Stomach (tissue), 4 donors: ENCODE results near the gene C11orf86.

Experiments
- CTCF ChIP-seq, 7 experiments: fragments of 450-650 bp in 4 of 7; fragments of 200-600 bp in 3 of 7; sonication (generic) in 3 of 7; IDR thresholded peaks; one replicate each; pipeline ENCODE4 v1.5.1; 2016 to 2019; ENCODE audit warnings: antibody characterized with exemption in 7 of 7, control low read depth in 2 of 7, mild to moderate bottlenecking in 1 of 7
- POLR2A ChIP-seq, 4 donors: fragments of 450-650 bp; IDR thresholded peaks; one replicate each; pipeline ENCODE4 v1.6.1; 2016; ENCODE audit warnings: antibody characterized with exemption in 4 of 4, control low read depth in 2 of 4, mild to moderate bottlenecking in 1 of 4, moderate library complexity in 1 of 4

GRCh38 chr11:66967670-66968425 is 7.3 kb upstream of the C11orf86 start:
- TF ChIP-seq CTCF (IDR thresholded peaks at IDR 0.05), result no peak
- no peak for TF ChIP-seq POLR2A (IDR thresholded peaks at IDR 0.05)
